Measurements from ENCODE around the gene GAB3.
"Not testable (repeated sequence)": the region's sequence is repeated elsewhere in the genome, so short reads cannot be mapped to it uniquely, and the experiment has no call there.

The GAB3 gene

GRCh38 chrX:154654925-154655324, 96.0 kb downstream of the GAB3 start:
- no peak for DNase-seq

DNA sequence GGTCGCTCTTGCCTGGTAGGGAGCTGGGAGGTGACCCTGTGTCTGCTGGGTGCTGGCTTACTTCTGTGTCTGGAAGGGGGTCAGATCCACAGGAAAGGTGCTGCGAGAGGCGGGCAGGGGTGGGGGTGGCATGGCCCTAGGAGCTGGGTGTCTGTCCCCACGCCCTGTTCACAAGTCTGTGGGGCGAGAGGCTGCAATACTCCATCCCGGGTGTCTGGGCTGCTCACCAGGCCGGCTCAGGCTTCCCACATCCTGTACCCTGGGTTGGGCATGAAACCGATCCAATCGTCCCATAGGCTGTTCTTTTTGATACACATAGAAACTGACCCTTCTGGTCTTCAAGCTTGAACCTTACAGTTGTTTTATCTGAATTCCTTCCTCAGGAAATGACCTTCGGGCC, 96.5 kb downstream of the GAB3 start:
- no peak for DNase-seq

DNA sequence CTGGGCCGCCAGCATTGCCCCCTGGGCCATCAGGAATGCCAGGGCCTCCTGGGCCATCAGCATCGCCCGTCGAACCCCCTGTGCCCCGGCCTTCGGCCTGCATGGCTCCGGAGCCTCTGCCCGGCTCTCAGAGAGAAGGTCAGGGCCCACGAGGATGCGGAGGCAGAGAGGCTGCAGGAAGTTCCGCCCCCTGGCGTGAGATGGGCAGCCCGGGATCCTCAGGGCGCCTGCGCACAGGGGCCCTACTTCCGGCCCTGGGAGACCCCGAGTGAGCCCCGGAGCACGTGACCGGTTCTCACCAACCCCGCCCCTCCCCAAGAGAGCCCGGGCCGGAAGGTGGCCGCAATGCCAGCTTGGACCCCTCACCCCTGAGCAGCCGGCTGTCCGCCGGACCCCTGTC, 97.5 kb downstream of the GAB3 start, which contains the start of gene CTAG2:
Gene CTAG2 (minus strand): TSS at position 167 of the 400 bp plus-strand sequence. CDS start 64 bp downstream, at position 103.
- not testable (repeated sequence) for DNase-seq

GRCh38 chrX:154653048-154653401, 97.9 kb downstream of the GAB3 start:
- DNase-seq = no peak

- no peak for DNase-seq
These were observed 98.4 kb downstream of the GAB3 start for GRCh38 chrX:154652311-154653047.

- no peak for DNase-seq
These were observed 100.7 kb downstream of the GAB3 start for GRCh38 chrX:154650221-154650510.

- DNase-seq = no peak
These were observed 101.2 kb downstream of the GAB3 start for GRCh38 chrX:154649503-154650220.

DNA sequence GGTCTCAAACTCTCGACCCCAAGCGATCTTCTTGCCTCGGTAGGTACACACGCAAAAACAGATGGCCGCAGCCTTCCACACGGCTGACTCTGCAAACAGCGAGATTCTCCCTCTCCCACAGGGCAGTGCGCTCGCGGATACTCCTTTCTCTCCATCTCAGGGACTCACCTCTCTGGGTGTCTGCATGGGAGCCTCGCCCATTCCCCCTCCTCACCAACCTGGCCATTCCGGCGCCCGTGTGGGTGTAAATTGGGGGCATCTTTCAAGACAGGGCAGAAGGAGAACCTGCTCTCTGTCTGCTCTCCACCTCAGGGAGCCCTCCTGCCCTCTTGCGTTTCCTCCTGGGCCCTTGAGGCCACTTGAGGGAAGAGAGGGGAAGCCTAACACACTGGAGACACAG, 101.9 kb downstream of the GAB3 start:
- no peak for DNase-seq

DNA sequence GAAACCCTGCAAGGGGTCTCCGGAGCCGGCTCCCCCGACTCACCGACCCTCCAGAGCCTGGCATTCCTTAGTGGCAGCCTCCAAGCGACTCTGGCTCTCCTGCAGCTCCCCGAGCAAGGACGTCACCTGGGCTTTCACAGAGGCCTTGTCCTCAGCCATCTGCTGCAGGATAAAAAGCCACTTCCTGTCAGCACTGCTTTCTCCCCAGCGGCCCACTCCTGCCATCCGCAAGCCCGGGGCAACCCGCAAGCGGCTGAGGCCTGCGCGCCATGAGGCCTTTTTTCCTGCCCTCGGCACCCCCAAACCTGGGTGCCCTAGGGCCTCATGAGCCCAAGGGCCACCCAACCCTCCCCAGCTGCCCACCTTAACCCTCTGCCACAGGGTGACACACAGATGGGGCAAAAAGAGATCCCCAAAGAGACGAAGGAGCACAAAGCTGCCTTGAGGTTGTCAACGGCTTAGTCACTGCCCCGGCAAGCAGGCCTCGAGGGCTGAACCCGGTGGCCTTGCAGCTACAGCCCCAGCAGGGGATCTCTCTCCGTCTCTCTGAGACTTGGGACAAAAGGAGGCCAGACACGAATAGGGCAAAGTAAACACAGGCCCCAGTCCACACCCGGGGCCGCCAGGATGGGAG, 105.0 kb downstream of the GAB3 start:
- not testable (repeated sequence) for DNase-seq

DNA sequence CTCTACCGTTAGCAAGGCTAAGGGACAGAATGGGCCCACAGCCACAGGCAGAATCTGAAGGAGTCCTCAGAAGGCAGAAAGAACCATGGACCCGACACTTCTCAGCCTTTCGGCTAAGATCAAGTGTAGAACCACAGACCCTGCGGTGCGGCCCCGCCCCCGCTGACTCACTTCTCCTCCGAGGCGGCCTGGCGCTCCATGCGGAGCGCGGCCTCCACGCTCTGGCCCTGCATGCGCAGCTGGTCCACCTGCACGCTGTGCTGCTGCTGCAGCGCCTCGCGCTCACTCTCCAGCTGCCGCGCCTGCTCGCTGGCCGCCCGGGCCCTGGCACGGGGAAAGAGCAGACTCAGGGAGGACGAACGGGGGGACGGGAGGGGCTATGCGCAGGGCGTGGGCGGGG, 107.2 kb downstream of the GAB3 start:
- DNase-seq = not testable (repeated sequence)

DNA sequence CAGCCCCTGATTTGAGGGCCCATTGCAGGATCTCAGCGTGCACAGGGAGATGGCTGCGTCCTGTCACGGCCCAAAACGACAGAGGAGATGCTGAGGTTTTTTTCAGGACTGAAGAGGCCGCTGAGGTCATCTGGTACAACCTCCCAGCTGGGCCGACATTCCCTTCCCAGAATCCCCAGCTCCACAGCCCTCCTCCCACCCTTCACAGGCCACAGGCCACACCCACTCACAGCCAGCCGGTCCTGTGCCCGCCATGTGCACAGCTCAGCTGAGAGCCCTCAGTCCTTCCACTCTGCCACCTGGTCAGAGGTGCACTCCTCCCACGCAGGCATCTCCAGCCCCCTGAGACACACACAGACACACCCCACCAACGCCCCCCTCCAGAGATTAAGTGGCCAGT, 109.1 kb downstream of the GAB3 start:
- not testable (repeated sequence) for DNase-seq

DNA sequence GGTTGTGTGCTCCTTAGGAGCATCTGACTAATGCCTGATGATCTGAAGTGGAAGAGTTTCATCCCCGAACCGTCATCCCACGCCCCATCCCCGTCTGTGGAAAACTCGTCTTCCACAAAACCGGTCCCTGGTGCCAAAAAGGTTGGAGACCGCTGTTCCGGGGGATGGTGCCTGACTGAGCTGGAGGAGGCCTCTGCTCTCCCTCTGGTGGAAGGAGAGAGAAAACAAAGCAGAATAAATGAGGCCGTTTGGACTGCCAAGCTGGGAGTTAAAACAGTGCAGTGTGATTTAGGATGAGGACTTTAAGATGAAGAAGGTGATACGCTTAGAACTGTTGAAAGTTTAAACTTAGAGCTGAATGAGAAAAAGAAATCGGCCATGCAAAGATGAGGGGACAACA, 117.2 kb downstream of the GAB3 start:
- DNase-seq = not testable (repeated sequence)

DNA sequence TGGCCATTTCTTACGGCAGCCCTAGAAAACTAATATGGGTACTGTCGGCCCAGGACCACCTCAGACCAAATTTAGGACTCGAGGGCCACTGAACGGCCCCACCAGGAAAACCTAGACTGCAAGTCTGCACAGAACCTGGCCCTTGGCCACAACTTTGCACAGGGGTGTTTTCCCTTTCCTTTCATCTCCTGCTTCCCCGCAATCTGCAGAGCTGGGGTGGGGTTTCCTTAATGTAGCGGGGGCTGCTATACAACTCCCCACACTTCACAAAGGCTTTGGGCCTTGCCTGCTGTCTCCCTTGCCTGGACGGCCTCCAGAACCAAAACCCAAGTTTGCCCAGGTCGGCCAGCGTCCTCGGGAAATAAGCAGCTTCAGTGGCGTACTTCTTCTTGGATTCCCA, 119.9 kb downstream of the GAB3 start:
- not testable (repeated sequence) for DNase-seq

DNA sequence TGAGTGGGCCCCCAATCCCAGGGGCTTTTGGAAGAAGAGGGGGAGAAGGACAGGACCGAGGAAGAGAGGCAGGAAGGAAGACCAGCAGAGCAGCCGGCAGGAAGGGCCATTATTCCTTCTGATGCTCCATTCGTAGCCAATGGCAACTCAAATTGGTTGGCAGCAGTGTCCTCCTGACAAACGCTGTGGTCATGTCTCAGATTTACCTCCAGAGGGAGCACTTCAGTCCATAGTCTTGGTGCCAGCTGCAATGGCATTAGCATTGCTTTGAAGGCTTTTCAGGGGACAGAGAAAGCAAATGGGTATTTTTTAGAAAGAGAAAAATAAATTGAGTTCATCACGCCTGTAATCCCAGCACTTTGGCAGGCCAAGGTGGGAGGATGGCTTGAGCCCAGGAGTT, 121.9 kb downstream of the GAB3 start:
- not testable (repeated sequence) for DNase-seq

All from NCI-H69 (cell line).